ENCODE measurements around the gene NEUROD1. TPM values are rescaled to one million over a fixed set of nuclear protein-coding genes. Genes with fewer than 3 reads are reported as not detected.

The NEUROD1 gene
- total RNA-seq, 4 donors from 2014 or later: not detected

DNA sequence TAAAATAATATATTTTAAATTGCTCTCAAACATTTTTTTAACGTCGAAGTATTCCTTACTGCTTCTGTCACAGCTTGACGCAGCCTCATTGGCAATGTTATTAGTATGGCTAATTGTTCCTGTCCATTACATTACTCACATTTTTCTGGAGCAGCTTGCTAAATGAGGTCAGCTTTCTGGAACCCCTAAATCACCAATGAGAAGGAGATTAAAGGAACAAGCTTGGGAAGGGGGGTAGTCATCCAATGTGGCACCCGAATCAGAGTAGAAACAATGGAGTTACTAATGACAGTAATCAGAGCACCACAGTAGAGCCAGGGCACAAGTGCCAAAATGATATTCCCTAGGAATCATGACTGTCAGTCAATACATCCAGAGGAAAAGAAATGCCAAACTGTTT lies 5.1 kb downstream of the NEUROD1 start:
- DNase-seq (ENCODE audit: low spot score in 2 of 2): no peak
- 25% methylated on average over 4 of the region's 4 CpGs for WGBS
- Histone ChIP-seq H3K4me3 (no peak overlapping the region), H3K36me3 (no peaks in the 10 kb centered on the region), H3K4me1 (peaks cover 4% of the 10 kb centered on the region), H3K27me3 (peaks cover 52% of the 10 kb centered on the region), H3K27ac (no peak overlapping the region), H3K9me3 (no peaks in the 10 kb centered on the region)
- TF ChIP-seq EP300 (IDR thresholded peaks at IDR 0.05) (no peak), POLR2AphosphoS5 (IDR thresholded peaks at IDR 0.05) (no peak), POLR2A (IDR thresholded peaks at IDR 0.05) (no peak)
- TF ChIP-seq, protein P1, sequence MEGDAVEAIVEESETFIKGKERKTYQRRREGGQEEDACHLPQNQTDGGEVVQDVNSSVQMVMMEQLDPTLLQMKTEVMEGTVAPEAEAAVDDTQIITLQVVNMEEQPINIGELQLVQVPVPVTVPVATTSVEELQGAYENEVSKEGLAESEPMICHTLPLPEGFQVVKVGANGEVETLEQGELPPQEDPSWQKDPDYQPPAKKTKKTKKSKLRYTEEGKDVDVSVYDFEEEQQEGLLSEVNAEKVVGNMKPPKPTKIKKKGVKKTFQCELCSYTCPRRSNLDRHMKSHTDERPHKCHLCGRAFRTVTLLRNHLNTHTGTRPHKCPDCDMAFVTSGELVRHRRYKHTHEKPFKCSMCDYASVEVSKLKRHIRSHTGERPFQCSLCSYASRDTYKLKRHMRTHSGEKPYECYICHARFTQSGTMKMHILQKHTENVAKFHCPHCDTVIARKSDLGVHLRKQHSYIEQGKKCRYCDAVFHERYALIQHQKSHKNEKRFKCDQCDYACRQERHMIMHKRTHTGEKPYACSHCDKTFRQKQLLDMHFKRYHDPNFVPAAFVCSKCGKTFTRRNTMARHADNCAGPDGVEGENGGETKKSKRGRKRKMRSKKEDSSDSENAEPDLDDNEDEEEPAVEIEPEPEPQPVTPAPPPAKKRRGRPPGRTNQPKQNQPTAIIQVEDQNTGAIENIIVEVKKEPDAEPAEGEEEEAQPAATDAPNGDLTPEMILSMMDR (IDR thresholded peaks at IDR 0.05): no peak

DNA sequence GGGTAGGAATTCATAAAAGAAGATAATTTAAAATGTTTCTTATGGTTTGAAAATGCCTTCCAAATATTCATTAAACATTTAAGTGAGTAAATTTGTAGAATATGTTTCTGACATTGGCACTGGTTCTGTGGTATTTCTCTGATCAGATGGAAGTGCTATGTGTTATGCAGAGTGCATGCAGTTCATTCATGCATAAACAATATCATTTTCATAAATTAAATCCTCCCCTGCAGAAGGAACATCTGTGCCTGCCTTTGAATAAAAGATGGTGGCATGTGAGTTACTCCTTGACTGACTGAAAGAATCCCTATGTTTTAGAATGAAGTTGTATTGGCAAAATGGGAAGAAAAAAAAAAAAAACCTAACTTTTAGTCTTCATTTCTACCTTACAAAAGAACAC lies 5.9 kb downstream of the NEUROD1 start:
- peaks cover under 1% of the 10 kb centered on the region for H3K4me1 ChIP-seq
- peaks cover 44% of the 10 kb centered on the region for H3K27me3 ChIP-seq
- no peak for TF ChIP-seq POLR2A (IDR thresholded peaks at IDR 0.05)
- TF ChIP-seq POLR2AphosphoS5 (IDR thresholded peaks at IDR 0.05): no peak
- TF ChIP-seq EP300 (IDR thresholded peaks at IDR 0.05): no peak
- TF ChIP-seq, protein P1 (IDR thresholded peaks at IDR 0.05): no peak
- no peak overlapping the region for H3K27ac ChIP-seq
- no peaks in the 10 kb centered on the region for H3K9me3 ChIP-seq
- no peaks in the 10 kb centered on the region for H3K36me3 ChIP-seq
- DNase-seq (ENCODE audit: low spot score in 2 of 2): no peak
- H3K4me3 ChIP-seq: no peak overlapping the region

DNA sequence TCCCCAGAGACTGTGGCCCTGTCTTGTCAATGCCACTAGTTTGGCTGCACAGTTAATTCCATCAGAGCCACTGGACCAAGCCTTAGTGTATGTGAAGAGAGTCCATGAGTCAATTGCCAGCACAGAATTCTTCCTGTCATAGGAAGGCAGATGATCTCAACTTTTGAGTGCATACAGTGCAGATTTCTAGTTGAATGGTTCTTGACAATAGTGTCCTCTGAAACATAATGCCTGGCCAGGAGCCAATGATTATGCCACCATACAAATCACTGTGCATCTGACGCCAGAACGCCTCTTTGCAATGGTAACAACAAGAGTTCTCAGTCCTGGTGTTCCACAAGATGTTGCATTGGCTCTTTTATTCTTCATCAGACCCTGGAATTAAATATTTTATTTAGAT lies 7.1 kb downstream of the NEUROD1 start:
- Histone ChIP-seq H3K27me3 (peaks cover 33% of the 10 kb centered on the region), H3K36me3 (no peaks in the 10 kb centered on the region)
- WGBS: 64% methylated on average over 2 of the region's 2 CpGs

GRCh38 chr2:181672255-181673008 lies 7.9 kb downstream of the NEUROD1 start:
- H3K4me1 ChIP-seq: no peaks in the 10 kb centered on the region
- H3K27ac ChIP-seq: no peak overlapping the region

More for the DNA sequence above, 7.1 kb downstream of the NEUROD1 start:
- Histone ChIP-seq H3K4me3 (no peak overlapping the region), H3K4me1 (no peaks in the 10 kb centered on the region), H3K9me3 (no peaks in the 10 kb centered on the region), H3K27ac (no peak overlapping the region)
- TF ChIP-seq POLR2A (IDR thresholded peaks at IDR 0.05) (no peak), POLR2AphosphoS5 (IDR thresholded peaks at IDR 0.05) (no peak), EP300 (IDR thresholded peaks at IDR 0.05) (no peak)
- TF ChIP-seq, protein P1 (IDR thresholded peaks at IDR 0.05): no peak
- DNase-seq (ENCODE audit: low spot score in 2 of 2): no peak

GRCh38 chr2:181670632-181671031 lies 9.7 kb downstream of the NEUROD1 start:
- no peak overlapping the region for H3K4me3 ChIP-seq
- H3K27me3 ChIP-seq: peaks cover 19% of the 10 kb centered on the region
- H3K4me1 ChIP-seq: no peaks in the 10 kb centered on the region
- WGBS: 34% methylated on average over 1 of the region's 1 CpG
- peaks cover 8% of the 10 kb centered on the region for H3K9me3 ChIP-seq
- H3K36me3 ChIP-seq: no peaks in the 10 kb centered on the region
- TF ChIP-seq POLR2A (IDR thresholded peaks at IDR 0.05): no peak
- TF ChIP-seq, protein P1 (IDR thresholded peaks at IDR 0.05): no peak
- no peak overlapping the region for H3K27ac ChIP-seq
- no peak for DNase-seq (ENCODE audit: low spot score in 2 of 2)

More at GRCh38 chr2:181672255-181673008, 7.9 kb downstream of the NEUROD1 start:
- no peak for DNase-seq (ENCODE audit: low spot score in 2 of 2)
- Histone ChIP-seq H3K9me3 (no peaks in the 10 kb centered on the region), H3K36me3 (no peaks in the 10 kb centered on the region), H3K4me3 (no peak overlapping the region), H3K27me3 (peaks cover 26% of the 10 kb centered on the region)
- TF ChIP-seq POLR2AphosphoS5 (IDR thresholded peaks at IDR 0.05) (no peak), POLR2A (IDR thresholded peaks at IDR 0.05) (no peak), EP300 (IDR thresholded peaks at IDR 0.05) (no peak)
- TF ChIP-seq, protein P1 (IDR thresholded peaks at IDR 0.05): no peak
